ENCODE data around the gene TCL1A. TPM values are rescaled to one million over a fixed set of nuclear protein-coding genes. Genes with fewer than 3 reads are reported as not detected.
"Not testable (repeated sequence)": the region's sequence is repeated elsewhere in the genome, so short reads cannot be mapped to it uniquely, and the experiment has no call there.

Gene TCL1A
- total RNA-seq, 2 donors from 2014 or later = not detected

GRCh38 chr14:95739356-95739755, 25.4 kb upstream of the TCL1A start:
- TF ChIP-seq CTCF (IDR thresholded peaks at IDR 0.05) (no peak), POLR2A (IDR thresholded peaks at IDR 0.05) (no peak)
- WGBS, 2 donors = 79 to 82% methylated on average over 1 of the region's 1 CpG
- H3K36me3 ChIP-seq (replicated peaks in 1 of 2; ENCODE audit: insufficient read depth in 1 of 2, low read depth in 2 of 2) = no peaks in the 10 kb centered on the region
- H3K27ac ChIP-seq = no peak overlapping the region
- intact Hi-C loops (cut with DNase I) = no loop called here
- no peaks in the 10 kb centered on the region for H3K4me1 ChIP-seq
- H3K9me3 ChIP-seq = no peaks in the 10 kb centered on the region
- no peak for ATAC-seq
- DNase-seq = no peak
- H3K27me3 ChIP-seq = no peaks in the 10 kb centered on the region
- H3K4me3 ChIP-seq = no peak overlapping the region

GRCh38 chr14:95733212-95733611, 19.3 kb upstream of the TCL1A start:
- peak in 2 of 4 donors; percentile 24 to 29 for DNase-seq
- Histone ChIP-seq H3K27ac (peak overlapping the region in 1 of 4 donors; percentile 27), H3K4me1 (peaks cover 8% of the 10 kb centered on the region), H3K36me3 (replicated peaks in 1 of 2; ENCODE audit: insufficient read depth in 1 of 2, low read depth in 2 of 2) (no peaks in the 10 kb centered on the region), H3K27me3 (no peaks in the 10 kb centered on the region), H3K4me3 (no peak overlapping the region), H3K9me3 (no peaks in the 10 kb centered on the region)
- no peak for TF ChIP-seq POLR2A (IDR thresholded peaks at IDR 0.05)
- no peak for TF ChIP-seq CTCF (IDR thresholded peaks at IDR 0.05)
- WGBS, 2 donors = 35 to 52% methylated on average over 1 of the region's 1 CpG
- intact Hi-C loops (cut with DNase I) = no loop called here
- peak; percentile 38 for ATAC-seq

GRCh38 chr14:95730126-95730525, 16.2 kb upstream of the TCL1A start:
- Histone ChIP-seq H3K4me3 (no peak overlapping the region), H3K4me1 (peaks cover 23% of the 10 kb centered on the region), H3K36me3 (replicated peaks in 1 of 2; ENCODE audit: insufficient read depth in 1 of 2, low read depth in 2 of 2) (no peaks in the 10 kb centered on the region), H3K27ac (no peak overlapping the region), H3K9me3 (no peaks in the 10 kb centered on the region), H3K27me3 (no peaks in the 10 kb centered on the region)
- DNase-seq (no peak), ATAC-seq (no peak)
- intact Hi-C loops (cut with DNase I) = no loop called here
- TF ChIP-seq POLR2A (IDR thresholded peaks at IDR 0.05) = no peak
- no peak for TF ChIP-seq CTCF (IDR thresholded peaks at IDR 0.05)
- WGBS, 2 donors = 80 to 83% methylated on average over 5 of the region's 5 CpGs

GRCh38 chr14:95729402-95730028, 15.6 kb upstream of the TCL1A start:
- H3K27ac ChIP-seq; ATAC-seq; H3K9me3 ChIP-seq; H3K4me3 ChIP-seq; DNase-seq; intact Hi-C loops (cut with DNase I); H3K27me3 ChIP-seq; H3K36me3 ChIP-seq (replicated peaks in 1 of 2; ENCODE audit: insufficient read depth in 1 of 2, low read depth in 2 of 2): not testable (repeated sequence)
- 65 to 69% methylated on average over 8 of the region's 8 CpGs for WGBS, 2 donors
- peaks cover 23% of the 10 kb centered on the region for H3K4me1 ChIP-seq

GRCh38 chr14:95727056-95727700, 13.3 kb upstream of the TCL1A start:
- H3K36me3 ChIP-seq (replicated peaks in 1 of 2; ENCODE audit: insufficient read depth in 1 of 2, low read depth in 2 of 2) = no peaks in the 10 kb centered on the region
- no peaks in the 10 kb centered on the region for H3K9me3 ChIP-seq
- 24 to 30% methylated on average over 6 of the region's 6 CpGs for WGBS, 2 donors
- DNase-seq (peak; percentile 27 to 72 (median 58)), ATAC-seq (peak; percentile 71)
- H3K27ac ChIP-seq = peak overlapping the region in 3 of 4 donors; percentile 29 to 67 (median 54)
- intact Hi-C loops (cut with DNase I) = no loop called here
- no peak overlapping the region for H3K4me3 ChIP-seq
- peaks cover 15% of the 10 kb centered on the region for H3K4me1 ChIP-seq
- TF ChIP-seq POLR2A (IDR thresholded peaks at IDR 0.05) = no peak
- TF ChIP-seq CTCF (IDR thresholded peaks at IDR 0.05) = no peak
- H3K27me3 ChIP-seq = no peaks in the 10 kb centered on the region
